Activated CD8-positive, alpha-beta memory T cell treated with anti-CD3 and anti-CD28 coated beads, Interleukin-2, amount 50 U/mL, for 24 hours (primary cell): ENCODE results near the gene TTC21A.
"Not testable (repeated sequence)": the region's sequence is repeated elsewhere in the genome, so short reads cannot be mapped to it uniquely, and the experiment has no call there.

ENCODE experiments used
- DNase-seq: peaks from one replicate; pipeline ENCODE4 v3.0.0-alpha.2; 2020; ENCODE audit errors: extremely low read depth

The TTC21A gene

DNA sequence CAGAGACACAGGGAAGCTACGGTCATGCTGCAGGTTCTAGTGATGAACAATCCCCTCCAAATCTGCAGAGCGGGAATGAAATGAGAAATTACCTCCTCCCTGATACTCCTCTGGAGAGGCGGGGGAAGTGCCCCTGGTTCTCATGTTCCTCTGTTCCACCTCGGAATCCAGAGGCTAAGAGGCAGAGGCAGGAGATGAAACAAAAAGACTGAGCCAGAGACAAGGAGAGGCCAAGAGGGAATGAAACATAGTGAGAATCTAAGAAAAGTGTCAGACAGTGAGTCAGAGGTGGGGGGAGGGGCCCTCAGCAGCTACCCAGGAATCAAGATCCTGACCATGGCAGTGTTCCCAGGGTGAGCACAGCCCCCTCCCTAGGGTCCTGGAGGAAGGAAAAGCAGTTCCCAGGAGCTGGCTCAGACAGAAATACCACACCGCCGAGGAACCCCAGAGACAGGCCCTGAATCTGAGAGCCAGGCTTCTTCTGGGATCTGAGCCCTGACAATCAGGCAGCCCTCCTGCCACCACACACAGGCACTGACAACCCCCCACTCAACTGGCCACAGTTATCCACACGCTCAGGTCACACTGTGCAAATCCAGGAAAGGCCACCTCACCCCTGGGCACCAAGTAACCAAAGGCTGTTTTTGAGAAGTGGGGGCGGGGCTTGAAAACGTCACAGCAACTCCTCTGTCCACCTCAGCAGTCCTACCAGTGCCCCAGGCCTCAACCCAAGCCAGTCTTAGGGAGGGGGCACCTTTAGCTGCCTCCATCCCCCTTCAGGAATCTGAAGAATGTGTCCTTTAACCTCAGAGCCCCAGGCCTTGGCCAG lies 43.5 kb downstream of the TTC21A start:
- DNase-seq: no peak

GRCh38 chr3:39153977-39154279 lies 46.4 kb downstream of the TTC21A start:
- DNase-seq: no peak

DNA sequence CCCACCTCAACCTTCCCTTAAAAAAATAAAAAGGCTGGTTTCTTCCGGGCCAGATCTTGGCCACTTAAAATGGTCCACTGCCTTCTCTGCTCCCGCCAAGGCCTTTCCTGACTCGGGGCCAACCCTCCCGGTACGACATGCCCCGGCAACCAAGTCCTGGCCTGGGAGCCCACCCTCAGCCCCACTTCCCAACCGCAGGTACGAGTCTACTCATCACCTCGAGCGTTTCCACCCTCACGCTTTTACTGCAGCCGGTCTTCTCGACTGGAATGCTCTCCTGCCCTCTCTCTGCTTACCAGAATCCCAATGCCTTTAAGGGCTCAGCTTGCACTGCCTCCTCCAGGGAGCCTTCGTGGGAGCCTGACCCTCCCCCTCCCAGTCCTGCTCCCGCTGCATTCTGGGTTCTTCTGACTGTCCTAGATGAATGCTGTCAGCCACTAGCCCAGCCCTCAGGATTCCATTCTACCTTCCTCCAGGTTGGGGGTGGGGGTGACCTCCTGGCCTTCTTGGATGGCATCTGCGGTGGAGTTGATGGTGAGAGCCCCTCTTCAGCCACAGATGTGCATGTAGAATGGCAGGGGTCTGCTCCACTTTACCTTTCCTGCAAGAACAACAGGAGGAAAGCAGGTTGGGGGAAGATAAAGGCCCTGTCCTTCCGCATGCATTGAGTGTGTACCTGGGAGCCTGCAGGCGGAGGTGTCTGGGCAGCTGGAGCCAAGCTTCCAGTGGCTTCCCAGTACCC lies 47.0 kb downstream of the TTC21A start:
- no peak for DNase-seq

GRCh38 chr3:39156421-39156820 lies 48.9 kb downstream of the TTC21A start:
- DNase-seq: no peak

DNA sequence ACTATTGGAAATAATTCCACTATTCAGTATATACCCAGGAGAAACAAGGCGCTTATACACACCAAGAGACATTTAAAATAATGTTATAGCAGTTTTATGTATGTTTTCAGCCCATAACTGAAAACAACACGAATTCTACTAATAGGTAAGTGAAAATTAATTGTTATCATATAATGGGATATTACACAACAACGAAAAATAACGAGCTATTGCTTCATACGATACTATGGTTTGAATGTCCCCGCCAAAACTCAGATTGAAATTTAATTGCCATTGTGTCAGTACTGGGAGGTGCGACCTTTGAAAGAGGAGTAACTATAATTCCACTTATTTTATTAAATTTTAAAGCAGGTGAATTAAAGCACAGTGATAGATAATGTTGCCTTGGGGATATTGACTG lies 49.9 kb downstream of the TTC21A start:
- no peak for DNase-seq

GRCh38 chr3:39158148-39158715 lies 50.8 kb downstream of the TTC21A start:
- no peak for DNase-seq

GRCh38 chr3:39164414-39164813 lies 56.9 kb downstream of the TTC21A start:
- no peak for DNase-seq

DNA sequence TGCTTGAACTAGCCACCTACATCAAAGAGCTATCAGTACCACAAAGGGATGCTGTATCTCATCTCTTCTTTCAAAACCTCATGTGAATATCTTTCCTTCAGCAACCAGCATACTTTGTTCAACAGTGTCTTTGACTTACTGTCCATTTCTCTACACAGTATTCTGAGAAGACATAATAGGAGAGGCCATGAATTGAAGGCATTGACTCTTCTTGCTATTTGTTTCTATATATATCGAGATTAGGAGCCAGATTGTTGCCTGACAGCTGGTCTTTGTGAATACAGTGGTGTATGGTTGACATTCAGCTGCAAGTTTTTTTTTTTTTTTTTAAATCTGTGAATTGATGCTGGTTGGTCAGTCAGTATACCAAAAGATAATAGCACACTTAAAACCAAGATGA lies 58.0 kb downstream of the TTC21A start:
- DNase-seq: no peak

GRCh38 chr3:39166134-39166710 lies 58.7 kb downstream of the TTC21A start:
- DNase-seq: no peak

DNA sequence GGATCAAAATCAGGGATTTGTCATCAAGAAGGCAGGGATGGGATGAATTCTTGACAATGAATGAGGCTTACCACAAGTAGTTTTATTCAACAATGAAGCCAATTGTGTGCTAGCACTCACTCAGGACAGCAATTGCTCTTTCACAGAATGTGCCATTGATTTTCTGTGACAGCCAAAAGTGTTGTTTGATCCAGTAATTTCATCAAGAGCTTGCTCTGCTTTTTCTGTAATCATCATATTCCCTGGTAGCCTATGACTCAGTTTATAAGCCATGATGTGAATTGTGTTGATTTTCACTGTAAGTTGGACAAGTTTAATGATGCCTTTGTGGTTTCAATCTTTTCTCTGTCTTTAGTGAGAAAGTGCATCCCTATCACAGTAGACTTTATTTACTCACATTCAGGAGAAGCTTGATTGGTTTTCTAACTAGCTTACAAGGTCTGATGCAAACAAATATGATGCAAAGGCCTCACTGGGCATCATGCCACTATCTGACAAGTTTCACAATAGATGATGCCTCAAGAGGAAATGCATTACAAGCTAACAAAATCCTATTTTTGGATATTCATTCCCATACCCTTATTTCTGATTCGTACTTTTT lies 59.6 kb downstream of the TTC21A start:
- no peak for DNase-seq

- no peak for DNase-seq
Observed at GRCh38 chr3:39168156-39168780, 60.8 kb downstream of the TTC21A start.

DNA sequence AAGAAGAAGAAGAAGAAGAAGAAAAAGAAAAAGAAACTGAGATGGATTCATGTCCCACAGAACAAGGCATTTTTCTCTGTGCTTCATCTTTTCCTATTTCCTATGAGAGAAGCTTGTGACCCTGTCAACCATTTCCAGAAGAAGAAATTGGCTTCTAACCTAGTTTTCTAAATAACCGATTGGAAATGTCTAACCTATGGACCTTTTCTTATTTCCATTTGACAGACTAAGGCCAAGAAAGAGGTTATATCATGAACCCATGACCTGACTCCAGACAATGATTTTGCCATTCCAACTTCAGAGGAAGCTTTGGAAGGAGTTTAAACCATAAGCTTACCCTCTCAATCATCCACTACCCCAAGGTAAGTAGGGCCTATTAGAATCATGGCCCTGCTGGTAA lies 62.2 kb downstream of the TTC21A start:
- DNase-seq: no peak

DNA sequence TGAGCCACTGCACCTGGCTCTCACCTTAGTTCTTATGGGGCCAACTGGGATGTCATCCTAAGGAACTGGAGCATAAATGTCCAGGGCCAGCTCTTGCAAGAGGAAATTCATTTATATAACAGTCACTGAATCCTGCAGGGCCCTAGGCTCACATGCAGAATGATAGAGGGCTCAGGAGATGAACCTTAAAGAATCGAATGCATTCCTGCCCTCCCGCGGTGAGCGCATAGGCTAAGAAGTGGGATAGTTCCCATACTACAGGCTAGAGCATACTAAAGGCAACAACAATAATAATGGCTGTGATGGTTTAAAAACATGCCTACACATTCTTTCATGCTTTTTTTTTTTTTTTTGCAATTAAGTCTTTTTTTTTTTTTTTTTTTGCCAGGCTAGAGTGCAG lies 63.0 kb downstream of the TTC21A start:
- DNase-seq: no peak

- DNase-seq: not testable (repeated sequence)
Observed at GRCh38 chr3:39170877-39171276, 63.4 kb downstream of the TTC21A start.

DNA sequence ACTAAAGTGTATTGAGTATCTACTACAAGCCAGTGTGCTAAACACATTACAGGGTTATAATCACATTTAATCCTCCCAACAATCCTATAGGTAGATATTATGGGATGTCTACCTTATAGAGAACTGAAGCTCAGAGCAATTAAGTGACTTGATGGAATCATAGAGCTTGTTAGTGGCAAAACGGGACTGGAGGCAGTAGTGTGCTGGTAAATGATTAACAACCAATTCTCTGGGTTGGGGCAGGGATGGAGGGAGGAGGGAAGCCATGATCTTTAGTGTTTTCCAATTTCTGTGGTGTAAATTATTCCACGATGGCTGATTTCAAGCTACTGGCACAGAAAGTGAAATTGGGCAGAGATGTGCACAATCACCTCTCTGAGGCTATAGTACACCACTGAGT lies 64.4 kb downstream of the TTC21A start:
- DNase-seq: no peak

GRCh38 chr3:39173318-39174125 lies 66.0 kb downstream of the TTC21A start:
- DNase-seq: no peak

GRCh38 chr3:39176025-39176714 lies 68.7 kb downstream of the TTC21A start:
- no peak for DNase-seq

DNA sequence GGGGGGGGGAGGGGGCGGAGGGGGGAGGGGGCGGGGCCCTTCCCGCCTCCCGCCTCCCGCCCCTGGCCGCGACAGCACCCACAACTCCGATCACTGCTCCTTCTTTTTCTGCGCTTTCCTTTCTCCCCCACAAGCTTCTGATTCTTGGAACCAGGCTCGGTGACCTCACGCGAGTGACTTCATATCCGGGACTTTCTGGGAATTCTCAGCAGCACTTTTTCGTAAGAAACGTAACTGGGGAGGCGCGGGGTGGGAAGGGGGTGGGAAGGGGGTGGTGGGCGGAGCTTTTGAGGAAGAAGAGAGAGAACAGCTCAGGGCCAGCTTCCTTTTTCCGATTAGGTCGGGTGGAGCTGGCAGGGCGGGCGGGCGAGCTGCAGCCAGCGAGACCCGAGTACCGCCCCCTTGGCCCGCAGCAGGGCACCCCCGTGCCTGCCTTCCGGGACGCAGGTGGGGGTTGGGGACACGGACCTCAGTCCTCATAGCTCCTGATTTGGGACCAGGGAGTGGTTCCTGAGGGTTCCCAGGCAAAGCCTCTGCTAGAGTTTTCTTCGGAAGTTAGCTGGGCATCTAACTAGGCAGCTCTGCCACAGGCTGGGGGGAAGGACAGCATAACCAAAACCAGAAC lies 70.3 kb downstream of the TTC21A start:
- DNase-seq: peak; percentile 36

GRCh38 chr3:39178553-39178952 lies 71.1 kb downstream of the TTC21A start:
- no peak for DNase-seq

DNA sequence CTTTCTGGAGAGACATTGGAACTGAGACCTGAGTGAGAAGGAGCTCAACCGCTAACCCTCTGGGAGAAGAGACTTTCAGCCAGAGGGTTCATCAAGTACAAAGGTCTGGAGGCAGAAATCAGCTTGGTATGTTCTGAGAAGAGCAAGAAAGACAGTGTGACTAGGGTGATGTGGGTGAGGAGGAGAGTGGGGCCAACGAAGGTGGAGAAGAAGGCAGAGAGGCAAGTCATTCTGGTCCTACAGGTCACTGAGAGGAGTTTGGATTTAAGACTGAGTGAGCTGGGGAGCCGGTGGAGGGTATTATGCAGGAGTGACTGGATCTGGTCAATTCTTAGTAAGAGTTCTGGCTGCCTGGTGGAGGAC lies 72.7 kb downstream of the TTC21A start:
- no peak for DNase-seq
